GDM1 (cell line): ENCODE data around the gene TANC2.
"Not testable (repeated sequence)": the region's sequence is repeated elsewhere in the genome, so short reads cannot be mapped to it uniquely, and the experiment has no call there.

Experiments used
- DNase-seq: peaks from one replicate; lab custom pipeline; 2025; lab: John Stamatoyannopoulos, UW

TANC2 gene

DNA sequence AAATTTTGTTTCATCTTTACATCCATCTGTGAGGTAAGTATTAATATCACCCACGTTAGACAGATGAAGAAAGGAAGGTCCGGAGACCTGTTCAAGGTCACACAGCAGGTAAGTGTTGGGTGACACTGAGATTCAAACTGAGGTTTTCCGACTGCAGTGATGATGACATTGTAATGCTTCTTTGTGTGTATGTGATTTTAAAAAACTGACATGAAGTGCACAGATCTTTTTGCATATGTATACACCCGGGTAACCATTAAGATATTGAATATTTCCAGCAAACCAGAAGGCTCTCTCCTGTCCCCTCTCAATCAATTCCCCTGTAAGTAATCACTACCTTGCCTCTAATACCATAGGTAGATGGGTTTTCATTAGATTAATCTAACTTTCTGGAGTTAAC is 1.5 kb upstream of the TANC2 start:
- DNase-seq, result no peak

DNA sequence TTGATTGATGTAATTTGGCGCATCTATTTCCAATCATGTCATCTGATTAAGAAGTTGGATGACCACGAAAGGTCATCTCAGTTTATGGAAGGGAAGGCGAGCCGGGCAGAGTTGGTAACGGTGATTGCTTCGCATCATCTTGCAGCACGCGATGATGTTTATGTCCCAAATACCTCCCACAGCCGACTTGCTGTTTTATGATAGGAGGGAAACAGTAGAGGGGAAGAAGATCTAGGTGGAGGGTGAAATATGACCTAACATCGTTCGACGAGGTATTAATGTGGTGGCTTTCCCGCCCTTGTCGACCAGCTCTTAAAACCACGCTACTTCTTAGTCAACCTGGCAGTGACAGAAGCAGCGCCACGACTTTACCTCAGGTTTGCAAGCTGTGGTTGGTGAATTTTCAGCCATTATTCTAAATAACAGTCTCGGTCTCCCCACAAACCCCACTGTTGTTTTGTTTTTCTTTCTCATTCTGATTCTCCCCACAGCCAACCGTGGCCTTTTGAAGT is 805 bp upstream of the TANC2 start:
- no peak for DNase-seq

DNA sequence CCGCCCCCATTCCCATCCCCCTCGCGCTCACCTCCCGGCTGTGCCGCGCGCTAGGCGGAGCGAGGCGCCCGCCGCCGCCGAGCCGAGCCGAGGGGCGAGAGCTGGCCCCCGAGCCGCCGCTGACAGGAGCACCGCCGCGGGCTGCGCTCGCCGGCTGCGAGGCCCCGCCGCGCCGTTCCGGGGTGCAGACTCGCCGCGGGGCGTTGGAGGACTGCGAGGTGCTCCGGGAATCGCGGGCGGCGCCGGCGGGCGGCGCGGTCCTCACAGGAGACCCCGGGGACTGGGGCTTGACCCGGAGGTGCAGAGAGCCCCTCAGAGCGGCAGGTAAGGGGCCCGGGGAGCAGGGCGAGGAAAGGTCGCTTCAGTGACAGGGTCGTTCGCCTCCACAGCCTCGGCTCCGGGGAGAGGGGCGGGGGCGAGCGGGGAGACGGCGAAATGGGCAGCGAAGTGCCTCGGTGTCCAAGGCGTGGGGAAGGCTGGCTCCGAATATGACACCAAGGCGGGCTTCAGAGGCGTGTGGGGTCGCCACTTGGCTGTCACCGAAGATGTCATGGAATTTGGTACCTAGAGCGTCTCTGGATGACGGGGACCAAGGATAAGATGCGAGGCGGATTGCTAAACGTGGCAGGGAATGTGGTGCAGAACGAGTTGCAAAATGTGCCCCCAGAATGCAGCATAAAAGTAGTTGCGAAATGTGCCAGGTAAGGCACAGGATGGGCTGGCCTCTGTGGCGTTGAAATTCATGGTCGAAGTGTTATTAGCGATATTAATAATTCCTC is 580 bp downstream of the TANC2 start:
- no peak for DNase-seq

DNA sequence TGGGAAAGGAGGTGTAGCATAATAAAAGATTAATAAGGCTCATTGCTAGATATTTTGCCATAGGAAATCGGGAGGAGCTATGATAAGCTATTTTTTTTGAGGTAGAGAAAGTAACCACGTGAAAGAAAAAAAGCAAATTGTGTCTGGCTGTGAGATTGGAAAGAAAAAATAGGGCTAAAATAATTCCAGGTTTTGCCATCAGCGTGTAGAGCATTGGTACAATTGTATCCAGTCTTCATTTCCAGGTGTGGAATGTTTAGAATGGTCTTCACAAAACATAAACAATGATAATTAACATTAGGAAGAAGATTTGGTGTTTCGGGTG is 1.1 kb downstream of the TANC2 start:
- no peak for DNase-seq

DNA sequence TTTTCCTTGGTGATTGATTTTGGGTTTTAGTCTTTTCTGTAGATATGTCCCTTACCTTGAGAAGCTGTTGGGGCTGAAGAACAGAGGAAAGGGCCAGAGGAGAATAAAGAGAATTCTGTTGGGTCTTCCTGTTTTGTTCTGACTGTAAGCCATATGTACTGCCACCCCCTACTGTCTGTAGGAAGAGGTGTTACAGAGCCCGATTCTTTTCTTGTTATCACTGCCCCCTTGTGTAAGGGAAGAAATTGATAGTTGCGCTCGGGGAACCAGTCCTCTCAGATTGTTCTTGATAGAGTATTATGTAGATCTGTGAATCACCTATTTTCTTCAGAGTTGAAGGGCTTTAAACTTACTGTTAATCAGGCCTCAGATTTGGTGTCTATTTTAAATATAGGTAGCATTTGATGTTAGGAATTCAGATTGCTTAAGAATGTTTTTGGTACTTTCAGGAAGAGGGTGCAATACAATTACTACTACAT is 2.4 kb downstream of the TANC2 start:
- peak; percentile 64 for DNase-seq

DNA sequence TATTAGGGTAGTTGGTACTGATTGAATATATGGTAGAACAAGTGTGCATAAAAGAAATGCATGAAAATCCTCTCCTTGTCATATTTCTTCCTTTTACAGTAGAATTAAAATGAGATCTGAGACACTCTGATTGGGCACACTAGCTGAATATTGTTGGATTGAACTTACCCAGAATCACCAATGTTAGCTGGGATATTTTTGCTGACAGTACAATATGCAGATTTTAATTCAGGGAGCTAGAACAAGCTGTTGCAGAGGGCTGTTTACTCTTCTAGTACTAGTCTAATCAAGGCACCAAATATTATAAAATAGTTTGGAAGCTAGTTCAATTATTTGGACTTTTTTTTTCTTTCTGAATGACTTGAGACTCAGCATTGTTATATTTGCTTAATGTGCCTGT is 4.6 kb downstream of the TANC2 start:
- no peak for DNase-seq

DNA sequence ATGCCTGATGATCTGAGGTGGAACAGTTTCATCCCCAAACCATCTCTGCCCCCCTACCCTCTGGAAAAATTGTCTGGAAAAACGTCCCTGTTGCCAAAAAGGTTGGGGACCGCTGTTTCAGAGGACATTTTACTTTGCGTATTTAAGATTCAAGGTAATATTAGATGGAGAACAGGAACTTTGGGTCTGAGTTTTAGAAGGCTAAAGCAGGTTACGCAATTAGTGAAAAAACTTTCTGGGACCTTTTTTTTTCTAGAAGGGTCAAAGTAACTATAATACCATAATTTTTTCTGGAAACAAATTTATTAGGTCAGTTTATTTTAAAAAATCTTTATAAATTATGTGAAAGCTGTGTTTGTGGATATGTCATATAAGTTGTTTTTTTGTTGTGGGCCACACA is 5.8 kb downstream of the TANC2 start:
- DNase-seq, result no peak

DNA sequence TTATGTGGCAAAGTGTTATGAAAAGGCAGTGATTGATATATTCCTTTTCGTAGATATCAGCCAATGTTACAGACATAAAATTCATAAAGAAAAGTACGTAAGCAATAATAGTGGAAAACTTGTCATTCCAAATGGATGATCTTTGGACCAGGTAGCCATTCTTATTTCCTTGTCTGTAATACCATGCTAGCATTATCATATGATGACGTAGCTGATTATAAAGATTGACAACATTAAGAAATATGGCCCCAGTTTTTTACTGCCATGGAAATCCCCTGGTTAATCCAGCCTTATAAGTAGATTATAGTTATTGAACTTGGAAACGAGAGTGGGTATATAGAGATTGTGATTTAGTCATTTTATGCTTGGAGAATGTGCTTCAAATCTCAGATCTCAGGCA is 8.8 kb downstream of the TANC2 start:
- DNase-seq, result no peak

DNA sequence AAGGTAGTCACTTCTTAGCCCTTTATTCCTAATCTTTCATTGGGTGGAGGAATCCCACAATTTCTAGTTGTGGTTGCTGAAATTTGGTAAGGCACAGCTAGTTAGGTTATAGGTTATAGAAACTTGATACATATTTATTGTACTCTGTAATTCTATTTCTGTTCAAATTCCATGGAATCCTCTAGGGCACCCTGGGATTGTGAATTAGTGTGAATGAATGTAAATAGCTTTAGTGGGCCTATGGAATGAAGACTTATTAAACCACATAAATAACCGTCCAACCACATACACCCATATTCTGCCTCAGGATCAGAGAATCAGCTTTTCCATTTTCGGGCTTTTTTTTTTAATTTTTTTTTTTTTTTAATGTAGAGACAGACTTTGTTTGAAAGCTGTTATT is 9.2 kb downstream of the TANC2 start:
- no peak for DNase-seq

DNA sequence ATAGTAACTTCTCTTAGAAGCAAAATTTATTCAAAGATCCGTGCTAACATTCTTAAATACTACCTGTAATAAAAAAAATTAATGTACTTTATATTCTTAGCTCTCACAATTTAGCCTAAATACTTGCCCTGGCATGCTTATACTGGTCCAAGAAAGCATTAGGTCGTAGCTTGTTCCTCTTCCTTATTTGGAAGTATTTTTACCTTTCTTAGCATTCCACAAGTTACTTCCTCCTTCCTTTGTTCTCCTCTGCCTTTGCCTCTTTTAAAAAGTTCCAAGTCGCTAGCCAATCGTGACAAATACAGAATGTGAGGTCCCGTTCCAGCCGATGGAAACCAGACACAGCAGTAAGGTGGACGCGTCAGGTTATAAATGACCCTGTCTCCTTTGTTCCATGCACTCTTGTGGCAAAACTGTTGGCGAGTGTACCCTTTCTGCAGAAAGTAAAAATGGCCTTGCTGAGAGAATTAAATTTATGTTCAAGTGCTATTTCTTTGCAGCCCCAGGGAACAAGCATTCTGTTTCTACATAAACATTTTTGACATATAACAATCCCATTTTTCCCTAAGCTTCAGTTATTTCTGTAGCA is 10.7 kb downstream of the TANC2 start:
- not testable (repeated sequence) for DNase-seq

DNA sequence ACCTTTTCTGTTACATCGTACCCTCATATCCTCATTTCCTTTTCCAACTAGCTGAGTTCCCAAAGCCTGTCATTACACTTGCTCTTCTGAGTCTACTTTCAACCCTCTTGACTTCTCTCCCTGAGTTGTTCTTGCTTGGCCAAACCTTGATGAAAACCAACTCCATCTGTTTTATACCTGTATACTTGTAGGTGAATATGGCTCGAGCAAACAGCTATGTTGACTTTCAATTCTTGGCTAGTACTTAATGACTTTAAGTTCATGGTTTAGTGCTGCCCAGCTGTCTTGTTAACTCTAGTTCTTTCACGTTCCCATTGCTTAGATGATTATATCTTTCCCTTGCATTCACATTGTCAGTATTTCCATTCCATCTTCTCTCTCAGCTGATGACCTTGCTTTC is 14.8 kb downstream of the TANC2 start:
- no peak for DNase-seq

DNA sequence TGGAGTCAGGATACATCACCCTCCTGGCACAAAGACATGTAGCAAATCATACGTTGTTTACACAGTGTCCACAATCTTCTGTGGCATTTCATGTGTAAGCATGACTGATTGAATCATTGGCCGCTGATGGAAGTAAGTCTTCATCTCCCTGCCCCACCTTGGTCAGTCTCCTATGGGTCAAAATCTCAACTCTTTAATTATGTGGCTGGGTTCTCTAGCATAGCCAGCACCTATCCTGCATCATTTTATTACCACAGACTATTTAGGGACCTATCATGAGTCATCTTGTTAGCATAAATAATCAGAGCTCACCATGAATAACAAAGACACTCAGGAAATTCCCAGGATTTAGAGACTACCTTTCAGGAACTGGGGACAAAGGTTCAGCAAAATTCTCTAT is 15.9 kb downstream of the TANC2 start:
- no peak for DNase-seq

DNA sequence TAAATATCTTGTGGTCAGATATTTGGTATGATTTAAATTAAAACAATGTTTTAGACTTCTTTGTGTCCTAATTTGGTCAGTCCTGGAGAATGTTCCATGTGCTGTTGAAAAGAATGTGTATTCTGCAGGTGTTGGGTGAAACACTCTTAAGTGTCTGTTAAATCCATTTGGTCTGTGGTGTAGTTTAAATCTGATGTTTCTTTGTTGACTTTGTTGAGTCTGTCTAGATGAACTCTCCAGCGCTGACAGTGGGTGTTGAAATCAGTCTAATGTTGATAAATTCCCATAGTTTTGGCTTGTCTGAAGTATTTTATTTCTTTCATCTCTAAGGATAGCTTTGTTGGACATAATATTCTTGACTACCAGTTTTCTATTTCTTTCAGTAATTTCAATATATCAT is 18.8 kb downstream of the TANC2 start:
- no peak for DNase-seq

DNA sequence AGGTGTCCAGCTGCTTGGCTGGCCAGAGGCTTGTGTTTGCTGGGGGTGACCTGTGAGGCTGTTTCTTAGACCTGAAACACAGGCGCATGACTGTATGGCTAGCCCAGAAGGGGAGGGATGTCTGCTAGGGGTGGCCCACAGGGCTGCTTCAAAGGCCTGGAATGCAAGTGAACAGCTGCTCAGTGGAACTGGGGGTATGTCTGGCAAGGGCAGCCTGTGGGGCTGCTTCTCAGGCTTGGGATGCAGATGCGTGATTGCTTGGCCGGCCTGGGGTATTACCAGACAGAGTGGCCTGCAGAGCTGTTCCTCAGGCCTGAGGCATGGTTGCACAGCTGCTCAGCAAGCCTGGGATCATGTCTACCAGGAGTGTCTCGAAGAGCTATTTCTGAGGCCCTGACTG is 20.5 kb downstream of the TANC2 start:
- DNase-seq, result no peak

DNA sequence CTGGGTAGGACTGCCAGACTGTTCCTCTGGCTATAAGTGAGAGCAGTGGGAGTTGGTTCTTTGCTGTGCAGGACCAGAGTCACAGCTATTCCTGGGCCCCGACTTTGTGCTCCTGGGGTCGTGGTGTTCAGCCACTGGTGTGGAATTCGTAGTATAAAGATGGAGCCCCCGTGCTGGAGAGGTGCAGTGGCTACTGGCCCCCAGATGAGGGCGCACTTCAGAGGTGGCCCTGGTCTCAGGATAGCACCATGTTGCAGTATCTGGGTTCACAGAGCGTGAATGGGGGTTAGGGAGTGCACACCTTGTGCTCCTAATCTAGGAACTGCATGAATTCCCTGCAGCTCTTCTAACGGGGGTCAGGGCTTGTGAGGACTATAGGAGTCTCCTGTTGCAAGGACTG is 21.1 kb downstream of the TANC2 start:
- DNase-seq, result no peak

DNA sequence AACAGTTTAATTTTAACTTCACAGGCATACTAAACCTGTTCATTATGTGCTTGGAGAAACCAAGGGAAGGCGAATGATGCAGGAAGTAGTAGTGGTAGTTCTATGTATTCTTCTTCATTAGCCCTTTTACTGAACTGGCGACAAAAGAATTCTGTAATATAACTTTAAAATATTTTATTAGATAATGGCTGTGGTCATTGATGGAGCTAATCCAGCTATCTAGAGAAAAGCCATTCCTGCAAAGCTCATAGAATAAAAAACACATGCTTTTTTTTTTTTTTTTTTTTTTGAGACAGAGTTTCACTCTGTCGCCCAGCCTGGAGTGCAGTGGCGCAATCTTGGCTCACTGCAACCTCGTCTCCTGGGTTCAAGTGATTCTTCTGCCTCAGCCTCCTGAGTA is 23.5 kb downstream of the TANC2 start:
- no peak for DNase-seq

DNA sequence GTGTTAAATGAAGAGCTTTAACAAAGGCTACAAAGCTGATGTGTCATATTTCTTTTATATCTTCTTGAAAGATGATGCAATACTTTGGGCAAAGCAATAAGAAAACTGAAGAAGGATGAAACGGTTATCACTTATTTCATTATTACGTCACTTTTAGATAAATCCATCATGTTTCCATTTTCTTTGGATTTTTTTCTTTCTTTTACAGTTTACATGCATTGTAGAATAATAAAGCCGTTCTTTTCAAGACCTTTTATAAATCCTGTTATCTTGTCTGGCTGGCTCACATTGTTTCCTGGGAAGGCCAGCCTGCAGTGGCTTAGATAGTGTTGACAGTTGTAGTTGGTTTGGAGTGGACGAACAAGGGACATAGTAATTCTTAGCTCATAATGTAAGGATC is 28.9 kb downstream of the TANC2 start:
- no peak for DNase-seq

DNA sequence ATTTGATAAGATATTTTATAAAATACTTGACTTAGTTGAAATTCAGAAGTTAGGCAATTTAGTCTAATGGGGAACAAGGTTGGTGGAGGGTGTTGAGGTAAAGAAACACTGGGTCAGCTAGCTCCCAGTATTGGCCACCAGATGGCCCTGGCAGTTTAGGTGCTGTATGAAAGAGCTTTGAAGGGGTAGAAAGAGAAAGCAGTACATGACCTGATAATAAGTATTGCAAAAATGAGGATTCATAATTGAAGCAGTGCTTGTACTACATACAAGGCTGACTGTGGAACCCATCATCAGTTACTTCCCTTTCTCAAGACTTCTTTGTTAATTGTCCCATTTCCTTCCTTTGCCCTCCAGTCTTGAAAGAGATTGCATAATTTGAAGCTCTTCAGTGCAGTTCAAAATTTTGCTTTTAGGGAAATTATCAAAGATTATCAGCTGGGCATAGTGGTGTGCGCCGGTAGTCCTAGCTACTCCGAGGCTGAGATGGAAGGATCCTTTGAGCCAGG is 29.4 kb downstream of the TANC2 start:
- no peak for DNase-seq

DNA sequence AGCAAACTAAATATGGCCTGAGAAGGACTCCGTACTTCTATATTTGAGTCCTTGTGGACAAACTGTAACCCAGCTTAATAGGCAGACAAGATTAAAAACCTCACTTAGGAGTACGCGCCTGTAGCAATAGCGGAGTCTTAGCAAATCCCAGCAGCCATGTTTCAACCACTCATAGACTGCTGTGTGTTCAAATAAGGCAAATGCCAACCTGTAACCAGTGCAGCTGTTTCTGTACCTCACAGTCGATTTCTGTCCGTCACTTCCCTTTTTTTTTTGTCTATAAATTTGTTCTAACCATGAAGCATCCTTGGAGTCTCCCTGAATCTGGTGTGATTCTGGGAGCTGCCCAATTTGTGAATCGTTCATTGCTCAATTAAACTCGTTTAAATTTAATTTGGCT is 30.2 kb downstream of the TANC2 start:
- no peak for DNase-seq

DNA sequence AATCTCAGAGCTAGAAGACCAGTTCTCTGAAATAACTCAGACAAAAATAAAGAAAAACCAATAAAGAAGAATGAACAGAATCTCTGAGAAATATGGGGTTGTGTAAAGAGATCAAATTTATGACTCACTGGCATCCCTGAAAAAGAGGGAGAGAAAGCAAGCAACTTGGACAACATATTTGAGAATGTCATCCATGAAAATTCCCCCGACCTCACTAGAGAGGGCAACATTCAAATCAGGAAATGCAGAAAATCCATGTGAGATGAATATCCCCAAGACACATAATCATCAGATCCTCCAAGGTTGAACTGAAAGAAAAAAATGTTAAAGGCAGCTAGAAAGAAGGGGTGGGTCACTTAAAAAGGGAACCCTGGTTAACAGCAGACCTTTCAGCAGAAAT is 32.1 kb downstream of the TANC2 start:
- DNase-seq, result no peak

DNA sequence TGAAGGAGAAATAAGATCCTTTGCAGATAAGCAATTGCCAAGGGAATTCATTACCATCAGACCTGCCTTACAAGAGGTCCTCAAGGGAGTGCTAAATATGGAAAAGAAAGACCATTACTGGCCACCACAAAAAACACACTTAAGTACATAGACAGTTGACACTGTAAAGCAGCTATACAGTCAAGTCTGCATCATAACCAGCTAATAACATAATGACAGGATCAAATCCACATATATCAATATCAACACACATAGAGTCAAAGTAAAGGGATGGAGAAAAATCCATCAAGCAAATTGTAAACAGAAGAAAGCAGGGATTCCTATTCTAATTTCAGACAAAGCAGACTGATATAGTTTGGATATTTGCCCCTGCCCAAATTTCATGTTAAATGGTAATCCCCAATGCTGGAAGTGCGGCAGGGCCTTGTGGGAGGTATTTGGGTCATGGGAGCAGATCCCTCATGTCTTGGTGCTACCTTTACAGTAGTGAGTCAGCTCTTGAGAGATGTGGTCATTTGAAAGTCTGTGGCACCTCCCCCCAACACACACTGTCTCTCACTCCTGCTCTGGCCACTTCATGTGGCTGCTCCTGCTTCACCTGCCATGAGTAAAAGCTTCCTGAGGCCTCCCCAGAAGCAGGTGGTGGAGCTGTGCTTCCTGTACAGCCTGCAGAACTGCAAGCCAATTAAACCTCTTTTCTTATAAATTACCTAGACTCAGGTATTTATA is 32.8 kb downstream of the TANC2 start:
- no peak for DNase-seq

DNA sequence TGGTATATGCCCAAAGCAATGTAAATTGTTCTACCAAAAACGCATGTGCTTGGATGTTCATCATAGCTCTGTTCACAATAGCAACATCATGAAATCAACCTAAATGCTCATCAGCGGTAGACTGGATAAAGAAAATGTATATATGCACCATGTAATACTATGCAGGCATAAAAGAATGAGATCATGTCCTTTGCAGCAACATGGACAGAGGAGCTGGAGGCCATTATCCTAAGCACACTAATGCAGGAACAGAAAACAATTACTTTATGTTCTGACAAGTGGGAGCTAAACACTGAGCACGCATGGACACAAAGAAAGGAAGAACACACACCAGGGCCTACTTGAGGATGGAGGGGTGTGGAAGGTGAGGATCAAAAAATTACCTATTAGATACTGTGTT is 33.7 kb downstream of the TANC2 start:
- DNase-seq, result no peak
